HepG2 (cell line): ENCODE results near the gene ATP4A. TPM values are rescaled to one million over a fixed set of nuclear protein-coding genes. Genes with fewer than 3 reads are reported as not detected.

ENCODE experiments used
- BRCA1 ChIP-seq: sonication (generic); formaldehyde crosslinking; IDR thresholded peaks from 2 replicates; pipeline ENCODE4 v1.4.0; 2020; ENCODE audit warnings: missing genetic modification reagents
- DNMT3B ChIP-seq: conservative IDR thresholded peaks from 2 replicates; pipeline ENCODE4 v1.6.1; 2016; ENCODE audit warnings: missing biosample characterization, control low read depth
- HNRNPLL ChIP-seq: fragments of 200-400 bp; formaldehyde crosslinking; IDR thresholded peaks from 2 replicates; pipeline ENCODE4 v1.6.1; 2017; ENCODE audit warnings: mild to moderate bottlenecking, low read depth, low read length; ENCODE audit not compliant: poor library complexity, severe bottlenecking
- LRRFIP1 ChIP-seq: sonication (generic); formaldehyde crosslinking; conservative IDR thresholded peaks from 2 replicates; pipeline ENCODE4 v1.4.0; 2020; ENCODE audit warnings: missing genetic modification reagents
- NR2C2 ChIP-seq: sonication (generic); formaldehyde crosslinking; IDR thresholded peaks from 2 replicates; pipeline ENCODE4 v1.4.0; 2020; ENCODE audit warnings: missing genetic modification reagents, mild to moderate bottlenecking, moderate library complexity, borderline replicate concordance
- RBAK ChIP-seq: sonication (generic); formaldehyde crosslinking; IDR thresholded peaks from 2 replicates; pipeline ENCODE4 v1.5.1; 2020; ENCODE audit warnings: mild to moderate bottlenecking, missing genetic modification reagents
- RELA ChIP-seq: sonication (generic); formaldehyde crosslinking; IDR thresholded peaks from 2 replicates; pipeline ENCODE4 v1.4.0; 2020; ENCODE audit warnings: missing genetic modification reagents
- TBX3 ChIP-seq: fragments of 450-650 bp; IDR thresholded peaks from 2 replicates; pipeline ENCODE4 v1.6.1; 2017; ENCODE audit warnings: antibody characterized with exemption, mild to moderate bottlenecking, inconsistent platforms, borderline replicate concordance
- TEAD3 ChIP-seq: optimal IDR thresholded peaks from 2 replicates; pipeline ENCODE3; 2016; ENCODE audit warnings: borderline replicate concordance
- ZC3H13 ChIP-seq: sonication (generic); formaldehyde crosslinking; IDR thresholded peaks from 2 replicates; pipeline ENCODE4 v1.8.1; 2023; ENCODE audit warnings: mild to moderate bottlenecking, missing genetic modification reagents, moderate library complexity
- ZC3H4 ChIP-seq: sonication (generic); formaldehyde crosslinking; IDR thresholded peaks from 2 replicates; pipeline ENCODE4 v1.4.0; 2020; ENCODE audit warnings: missing genetic modification reagents, borderline replicate concordance
- ZNF326 ChIP-seq: sonication (generic); formaldehyde crosslinking; IDR thresholded peaks from 2 replicates; pipeline ENCODE4 v1.4.0; 2020; ENCODE audit warnings: missing genetic modification reagents, borderline replicate concordance
- ZNF446 ChIP-seq: sonication (generic); formaldehyde crosslinking; IDR thresholded peaks from 2 replicates; pipeline ENCODE4 v1.5.0; 2020; ENCODE audit warnings: mild to moderate bottlenecking, missing genetic modification reagents
- ZNF556 ChIP-seq: sonication (generic); formaldehyde crosslinking; IDR thresholded peaks from 2 replicates; pipeline ENCODE4 v1.4.0; 2020; ENCODE audit warnings: mild to moderate bottlenecking, missing genetic modification reagents, borderline replicate concordance
- ZNF615 ChIP-seq: sonication (generic); formaldehyde crosslinking; IDR thresholded peaks from 2 replicates; pipeline ENCODE4 v1.5.0; 2020; ENCODE audit warnings: mild to moderate bottlenecking, missing genetic modification reagents, borderline replicate concordance
- ZNF652 ChIP-seq: IDR thresholded peaks from 2 replicates; pipeline ENCODE4 v1.6.1; 2016; ENCODE audit warnings: low read depth, borderline replicate concordance
- polyA plus RNA-seq, 8 experiments: library from polyadenylated mRNA; depleted of rRNA in 3 of 8; stranded (reverse) in 7 of 8; unstranded in 1 of 8; fragments of >200 nt; fragmentation: Illumina TruSeq in 4 of 8; extraction: Trizol in 4 of 8; gene quantifications; 2 replicates each; pipeline versions ENCODE4 v1.2.1 to v1.2.3, GENCODE V29; 2011 to 2016; ENCODE audit warnings: low read depth in 4 of 8, missing spikeins in 1 of 8, mixed read lengths in 1 of 8; ENCODE audit not compliant: insufficient read depth in 1 of 8
- total RNA-seq, 5 experiments: library from RNA; depleted of rRNA; stranded (reverse); fragments of >200 nt; fragmentation: Illumina TruSeq; extraction: Trizol; gene quantifications; 2 replicates each; pipeline ENCODE4 v1.2.3, GENCODE V29; 2016; ENCODE audit warnings: low read depth in 1 of 5
- TF ChIP-seq, protein P1 (sequence below): IDR thresholded peaks from 2 replicates; pipeline ENCODE4 v1.6.1; 2016; ENCODE audit warnings: missing genetic modification reagents, missing compliant biosample characterization
- TF ChIP-seq, protein P2 (sequence below): sonication (generic); formaldehyde crosslinking; IDR thresholded peaks from 2 replicates; pipeline ENCODE4 v1.5.0; 2020; ENCODE audit warnings: mild to moderate bottlenecking, missing genetic modification reagents, borderline replicate concordance

The ATP4A gene
- total and polyA plus RNA-seq, 2 of the 13 experiments (the other 11 are each of a cell fraction or from before 2014, with no cell fraction given) = 0.08 to 0.11 TPM

GRCh38 chr19:35545001-35545854, 18.2 kb downstream of the ATP4A start, which contains the start of gene TMEM147 (continued):
- peak; percentile 35 for TF ChIP-seq TEAD3 (CRISPR knock-in tag)
- peak; percentile 74 for TF ChIP-seq NR2C2 (CRISPR knock-in tag)
- TF ChIP-seq RELA (CRISPR knock-in tag) = peak; percentile 34; the same call in 1 of the 2 replicates
- no peak for TF ChIP-seq LRRFIP1 (CRISPR knock-in tag)
- TF ChIP-seq, protein P1, sequence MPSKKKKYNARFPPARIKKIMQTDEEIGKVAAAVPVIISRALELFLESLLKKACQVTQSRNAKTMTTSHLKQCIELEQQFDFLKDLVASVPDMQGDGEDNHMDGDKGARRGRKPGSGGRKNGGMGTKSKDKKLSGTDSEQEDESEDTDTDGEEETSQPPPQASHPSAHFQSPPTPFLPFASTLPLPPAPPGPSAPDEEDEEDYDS (CRISPR knock-in tag) = peak; percentile 42; the same call in 1 of the 2 replicates
- no peak for TF ChIP-seq DNMT3B (CRISPR knock-in tag)
- TF ChIP-seq RBAK (CRISPR knock-in tag) = no peak
- peak; percentile 22; the same call in 1 of the 2 replicates for TF ChIP-seq BRCA1
- no peak for TF ChIP-seq ZC3H13
- TF ChIP-seq ZNF326 = no peak
- peak; percentile 89; the same call in 1 of the 2 replicates for TF ChIP-seq ZNF446
- TF ChIP-seq ZC3H4 (CRISPR knock-in tag) = no peak
- no peak; the same call in 1 of the 2 replicates for TF ChIP-seq ZNF556 (CRISPR knock-in tag)
- peak; percentile 28 for TF ChIP-seq HNRNPLL
- TF ChIP-seq ZNF652 (CRISPR knock-in tag) = no peak
- TF ChIP-seq, protein P2, sequence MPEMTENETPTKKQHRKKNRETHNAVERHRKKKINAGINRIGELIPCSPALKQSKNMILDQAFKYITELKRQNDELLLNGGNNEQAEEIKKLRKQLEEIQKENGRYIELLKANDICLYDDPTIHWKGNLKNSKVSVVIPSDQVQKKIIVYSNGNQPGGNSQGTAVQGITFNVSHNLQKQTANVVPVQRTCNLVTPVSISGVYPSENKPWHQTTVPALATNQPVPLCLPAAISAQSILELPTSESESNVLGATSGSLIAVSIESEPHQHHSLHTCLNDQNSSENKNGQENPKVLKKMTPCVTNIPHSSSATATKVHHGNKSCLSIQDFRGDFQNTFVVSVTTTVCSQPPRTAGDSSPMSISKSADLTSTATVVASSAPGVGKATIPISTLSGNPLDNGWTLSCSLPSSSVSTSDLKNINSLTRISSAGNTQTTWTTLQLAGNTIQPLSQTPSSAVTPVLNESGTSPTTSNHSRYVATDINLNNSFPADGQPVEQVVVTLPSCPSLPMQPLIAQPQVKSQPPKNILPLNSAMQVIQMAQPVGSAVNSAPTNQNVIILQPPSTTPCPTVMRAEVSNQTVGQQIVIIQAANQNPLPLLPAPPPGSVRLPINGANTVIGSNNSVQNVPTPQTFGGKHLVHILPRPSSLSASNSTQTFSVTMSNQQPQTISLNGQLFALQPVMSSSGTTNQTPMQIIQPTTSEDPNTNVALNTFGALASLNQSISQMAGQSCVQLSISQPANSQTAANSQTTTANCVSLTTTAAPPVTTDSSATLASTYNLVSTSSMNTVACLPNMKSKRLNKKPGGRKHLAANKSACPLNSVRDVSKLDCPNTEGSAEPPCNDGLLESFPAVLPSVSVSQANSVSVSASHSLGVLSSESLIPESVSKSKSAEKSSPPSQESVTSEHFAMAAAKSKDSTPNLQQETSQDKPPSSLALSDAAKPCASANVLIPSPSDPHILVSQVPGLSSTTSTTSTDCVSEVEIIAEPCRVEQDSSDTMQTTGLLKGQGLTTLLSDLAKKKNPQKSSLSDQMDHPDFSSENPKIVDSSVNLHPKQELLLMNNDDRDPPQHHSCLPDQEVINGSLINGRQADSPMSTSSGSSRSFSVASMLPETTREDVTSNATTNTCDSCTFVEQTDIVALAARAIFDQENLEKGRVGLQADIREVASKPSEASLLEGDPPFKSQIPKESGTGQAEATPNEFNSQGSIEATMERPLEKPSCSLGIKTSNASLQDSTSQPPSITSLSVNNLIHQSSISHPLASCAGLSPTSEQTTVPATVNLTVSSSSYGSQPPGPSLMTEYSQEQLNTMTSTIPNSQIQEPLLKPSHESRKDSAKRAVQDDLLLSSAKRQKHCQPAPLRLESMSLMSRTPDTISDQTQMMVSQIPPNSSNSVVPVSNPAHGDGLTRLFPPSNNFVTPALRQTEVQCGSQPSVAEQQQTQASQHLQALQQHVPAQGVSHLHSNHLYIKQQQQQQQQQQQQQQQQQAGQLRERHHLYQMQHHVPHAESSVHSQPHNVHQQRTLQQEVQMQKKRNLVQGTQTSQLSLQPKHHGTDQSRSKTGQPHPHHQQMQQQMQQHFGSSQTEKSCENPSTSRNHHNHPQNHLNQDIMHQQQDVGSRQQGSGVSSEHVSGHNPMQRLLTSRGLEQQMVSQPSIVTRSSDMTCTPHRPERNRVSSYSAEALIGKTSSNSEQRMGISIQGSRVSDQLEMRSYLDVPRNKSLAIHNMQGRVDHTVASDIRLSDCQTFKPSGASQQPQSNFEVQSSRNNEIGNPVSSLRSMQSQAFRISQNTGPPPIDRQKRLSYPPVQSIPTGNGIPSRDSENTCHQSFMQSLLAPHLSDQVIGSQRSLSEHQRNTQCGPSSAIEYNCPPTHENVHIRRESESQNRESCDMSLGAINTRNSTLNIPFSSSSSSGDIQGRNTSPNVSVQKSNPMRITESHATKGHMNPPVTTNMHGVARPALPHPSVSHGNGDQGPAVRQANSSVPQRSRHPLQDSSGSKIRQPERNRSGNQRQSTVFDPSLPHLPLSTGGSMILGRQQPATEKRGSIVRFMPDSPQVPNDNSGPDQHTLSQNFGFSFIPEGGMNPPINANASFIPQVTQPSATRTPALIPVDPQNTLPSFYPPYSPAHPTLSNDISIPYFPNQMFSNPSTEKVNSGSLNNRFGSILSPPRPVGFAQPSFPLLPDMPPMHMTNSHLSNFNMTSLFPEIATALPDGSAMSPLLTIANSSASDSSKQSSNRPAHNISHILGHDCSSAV (CRISPR knock-in tag) = no peak
- TF ChIP-seq ZNF615 = no peak
- TF ChIP-seq TBX3 = no peak
